HL-60 (cell line): ENCODE data around the gene ST6GALNAC1.
"Not testable (repeated sequence)": the region's sequence is repeated elsewhere in the genome, so short reads cannot be mapped to it uniquely, and the experiment has no call there.

Source experiments
- DNase-seq, 2 experiments: peaks; one replicate each; pipeline ENCODE4 v3.0.0-alpha.2; 2010 to 2020; ENCODE audit warnings: low read depth in 1 of 2, low spot score in 1 of 2
- H3K27ac ChIP-seq: fragments of 250-450 bp; sonication (Bioruptor Pico); replicated peaks from 2 replicates; pipeline ENCODE4 v1.5.1; 2020; ENCODE audit warnings: mild to moderate bottlenecking, moderate library complexity
- H3K27me3 ChIP-seq: fragments of 250-450 bp; sonication (Bioruptor Pico); 2 replicates; pipeline ENCODE4 v1.5.1; 2021; ENCODE audit warnings: mild to moderate bottlenecking, moderate library complexity; ENCODE audit not compliant: insufficient read depth, poor library complexity, severe bottlenecking
- H3K4me3 ChIP-seq: replicated peaks from 2 replicates; pipeline ENCODE4 v1.5.1; 2011; ENCODE audit warnings: mild to moderate bottlenecking, control low read depth, low read length; ENCODE audit not compliant: insufficient read depth
- CTCF ChIP-seq: IDR thresholded peaks from one replicate; pipeline ENCODE4 v1.5.1; 2011; ENCODE audit warnings: low read length, control low read depth, inconsistent platforms; ENCODE audit not compliant: insufficient read depth
- GABPA ChIP-seq: IDR thresholded peaks from 2 replicates; pipeline ENCODE4 v1.6.1; 2012; ENCODE audit warnings: low read depth
- POLR2AphosphoS5 ChIP-seq: IDR thresholded peaks from 2 replicates; pipeline ENCODE4 v1.6.1; 2012; ENCODE audit warnings: low read depth
- REST ChIP-seq: IDR thresholded peaks from 2 replicates; pipeline ENCODE4 v1.6.1; 2012; ENCODE audit warnings: low read depth; ENCODE audit not compliant: insufficient replicate concordance
- SPI1 ChIP-seq: IDR thresholded peaks from 2 replicates; pipeline ENCODE4 v1.6.1; 2012; ENCODE audit warnings: low read depth, mild to moderate bottlenecking, borderline replicate concordance

ST6GALNAC1 gene

DNA sequence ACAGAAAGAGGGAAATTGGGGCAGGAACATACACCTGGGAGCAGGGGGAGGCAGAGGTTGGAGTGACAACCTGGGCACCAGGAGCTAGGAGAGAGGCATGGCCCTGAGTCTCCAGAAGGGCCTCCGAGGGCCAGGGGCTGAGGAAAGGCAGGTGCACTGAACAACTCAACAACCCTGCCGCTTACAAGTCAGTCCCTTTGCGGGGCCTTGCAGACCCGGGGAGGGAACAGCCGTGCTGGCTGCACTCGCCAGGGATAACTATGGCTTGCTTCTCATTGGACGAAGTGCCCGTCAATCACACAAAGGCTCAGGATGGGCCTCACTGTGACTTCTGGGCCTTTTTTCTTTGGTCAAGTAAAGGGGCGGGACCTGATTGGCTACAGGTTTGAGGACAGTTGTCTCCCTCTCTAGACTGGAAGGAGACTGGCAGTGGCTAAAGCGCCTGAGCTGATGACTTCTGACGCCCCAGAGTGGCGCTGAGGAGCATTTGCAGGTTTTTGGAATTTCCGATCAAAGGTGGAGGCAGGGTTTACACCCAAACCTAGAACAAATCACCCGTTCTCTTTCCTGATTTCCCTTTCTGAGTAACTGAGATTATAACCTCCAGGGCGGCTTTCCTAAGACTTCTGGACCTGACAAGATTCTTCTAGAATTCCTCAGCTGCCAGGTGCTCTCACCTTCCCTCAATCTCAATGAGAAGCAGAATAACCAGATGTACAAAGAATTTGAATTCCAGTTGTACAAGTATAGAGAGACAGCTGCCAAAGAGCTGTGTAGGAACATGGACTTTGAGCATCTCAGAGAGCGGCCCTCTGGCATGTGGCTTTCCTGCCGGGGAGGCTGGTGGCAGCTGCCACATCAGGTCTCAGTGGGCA lies 30.3 kb downstream of the ST6GALNAC1 start:
- Histone ChIP-seq H3K27me3 (no peaks in the 10 kb centered on the region), H3K4me3 (no peak overlapping the region), H3K27ac (no peak overlapping the region)
- TF ChIP-seq CTCF (no peak), POLR2AphosphoS5 (no peak), GABPA (no peak), REST (no peak), SPI1 (no peak)
- DNase-seq, result peak in 1 of 2 experiments; percentile 23

DNA sequence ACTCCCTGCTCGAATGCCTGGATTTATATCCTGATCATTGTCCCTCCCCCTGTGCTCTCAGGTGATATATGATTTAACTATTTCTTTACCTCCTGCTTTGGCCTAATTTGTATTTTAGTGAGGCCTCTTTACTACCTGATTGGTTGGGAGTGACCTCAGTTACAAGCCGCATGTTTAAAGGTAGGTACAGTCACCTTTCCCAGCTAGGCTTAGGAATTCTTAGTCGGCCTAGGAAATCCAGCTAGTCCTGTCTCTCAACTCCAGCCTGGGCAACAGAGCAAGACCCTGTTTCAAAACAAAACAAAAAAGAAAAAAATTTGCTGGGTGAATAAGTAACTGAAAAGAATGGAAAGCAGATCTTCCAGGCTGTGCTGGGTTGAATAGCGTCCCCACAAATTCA lies 31.1 kb downstream of the ST6GALNAC1 start:
- no peak for DNase-seq
- Histone ChIP-seq H3K27me3 (no peaks in the 10 kb centered on the region), H3K27ac (no peak overlapping the region), H3K4me3 (no peak overlapping the region)
- no peak for TF ChIP-seq SPI1
- no peak for TF ChIP-seq CTCF
- TF ChIP-seq GABPA, result no peak
- TF ChIP-seq REST, result no peak
- TF ChIP-seq POLR2AphosphoS5, result no peak

DNA sequence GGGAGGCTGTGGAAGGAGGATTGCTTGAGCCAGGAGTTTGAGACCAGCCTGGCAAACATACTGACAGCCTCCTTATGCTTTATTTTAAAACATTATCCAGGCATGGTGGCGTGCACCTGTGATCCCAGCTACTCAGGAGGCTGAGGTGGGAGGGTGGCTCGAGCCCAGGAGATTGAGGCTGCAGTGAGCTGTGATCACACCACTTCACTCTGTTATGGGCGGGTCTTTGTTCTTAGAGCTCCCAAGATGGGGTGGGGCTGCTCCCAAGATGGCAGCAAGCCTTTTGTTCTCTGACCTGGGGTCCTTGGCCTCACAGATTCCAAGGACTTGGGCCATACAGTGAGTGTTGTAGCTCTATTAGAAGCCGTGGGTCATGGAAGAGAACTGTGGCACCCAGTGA lies 31.8 kb downstream of the ST6GALNAC1 start:
- H3K4me3 ChIP-seq, result no peak overlapping the region
- no peaks in the 10 kb centered on the region for H3K27me3 ChIP-seq
- no peak for TF ChIP-seq REST
- H3K27ac ChIP-seq, result no peak overlapping the region
- no peak for DNase-seq

DNA sequence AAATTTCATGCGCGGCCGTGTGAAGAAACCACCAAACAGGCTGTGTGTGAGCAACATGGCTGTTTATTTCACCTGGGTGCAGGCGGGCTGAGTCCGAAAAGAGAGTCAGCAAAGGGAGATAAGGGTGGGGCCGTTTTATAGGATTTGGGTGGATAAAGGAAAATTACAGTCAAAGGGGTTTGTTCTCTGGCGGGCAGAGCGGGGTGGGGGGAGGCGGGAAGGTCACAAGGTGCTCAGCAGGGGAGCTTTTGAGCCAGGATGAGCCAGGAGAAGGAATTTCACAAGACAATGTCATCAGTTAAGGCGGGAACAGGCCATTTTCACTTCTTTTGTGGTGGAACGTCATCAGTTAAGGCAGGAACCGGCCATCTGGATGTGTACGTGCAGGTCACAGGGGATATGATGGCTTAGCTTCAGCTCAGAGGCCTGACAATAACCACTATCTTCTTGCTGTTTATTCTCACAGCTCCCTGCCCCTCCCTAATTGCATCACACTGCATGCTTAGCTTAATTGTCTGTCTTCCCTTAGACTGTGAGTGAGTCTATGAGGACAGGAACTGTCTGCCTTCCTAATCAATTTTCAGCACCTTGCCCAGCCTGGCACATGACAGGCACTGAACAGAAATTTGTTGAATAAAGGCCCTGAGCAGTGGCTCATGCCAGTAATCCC lies 32.3 kb downstream of the ST6GALNAC1 start:
- DNase-seq, result peak in 1 of 2 experiments; percentile 26
- not testable (repeated sequence) for H3K4me3 ChIP-seq, H3K27me3 ChIP-seq, H3K27ac ChIP-seq

DNA sequence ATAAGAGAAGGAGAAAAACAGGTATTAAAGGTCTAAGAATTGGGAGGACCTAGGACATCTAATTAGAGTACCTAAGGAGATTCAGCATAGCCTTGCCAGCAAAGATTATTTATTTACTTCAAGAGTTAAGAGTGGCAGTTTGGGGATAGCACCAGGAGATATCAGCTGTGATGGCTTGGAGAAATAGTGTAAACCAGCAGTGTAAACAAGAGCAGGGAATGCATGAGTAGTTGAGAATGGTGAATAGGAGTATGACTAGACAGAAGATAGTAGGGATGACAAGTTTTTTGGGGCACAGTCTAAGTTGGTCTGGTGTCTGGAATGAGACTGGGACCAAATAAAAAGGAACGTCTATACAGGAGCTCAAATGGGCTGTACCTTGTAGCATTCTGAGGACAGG lies 36.9 kb downstream of the ST6GALNAC1 start:
- not testable (repeated sequence) for H3K27me3 ChIP-seq, H3K27ac ChIP-seq, DNase-seq

More for the DNA sequence above, 36.9 kb downstream of the ST6GALNAC1 start:
- H3K4me3 ChIP-seq, result not testable (repeated sequence)
